Limb (tissue), 2 donors: ENCODE measurements around the gene ARMH3.
"Not testable (repeated sequence)": the region's sequence is repeated elsewhere in the genome, so short reads cannot be mapped to it uniquely, and the experiment has no call there.

Source experiments
- DNase-seq, 2 donors: peaks; one replicate each; pipeline ENCODE4 v3.0.0-alpha.2; 2016; ENCODE audit errors: extremely low spot score in 2 of 2

ARMH3 gene

GRCh38 chr10:101986624-101986971 lies 69.4 kb downstream of the ARMH3 start:
- no peak for DNase-seq

DNA sequence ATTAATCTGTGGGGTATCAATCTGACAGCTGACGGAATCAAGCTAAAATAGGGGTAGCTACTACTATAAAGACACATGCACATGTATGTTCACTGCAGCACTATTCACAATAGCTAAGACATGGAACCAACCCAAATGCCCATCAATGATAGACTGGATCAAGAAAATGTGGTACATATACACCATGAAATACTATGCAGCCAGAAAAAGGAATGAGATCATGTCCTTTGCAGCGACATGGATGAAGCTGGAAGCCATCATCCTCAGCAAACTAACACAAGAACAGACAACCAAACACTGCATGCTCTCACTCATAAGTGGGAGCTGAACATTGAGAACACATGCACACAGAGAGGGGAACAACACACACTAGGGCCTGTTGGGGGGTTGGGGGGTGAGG lies 75.3 kb downstream of the ARMH3 start:
- DNase-seq = not testable (repeated sequence)

- no peak for DNase-seq
Measured at GRCh38 chr10:101974091-101974971, 81.6 kb downstream of the ARMH3 start.

DNA sequence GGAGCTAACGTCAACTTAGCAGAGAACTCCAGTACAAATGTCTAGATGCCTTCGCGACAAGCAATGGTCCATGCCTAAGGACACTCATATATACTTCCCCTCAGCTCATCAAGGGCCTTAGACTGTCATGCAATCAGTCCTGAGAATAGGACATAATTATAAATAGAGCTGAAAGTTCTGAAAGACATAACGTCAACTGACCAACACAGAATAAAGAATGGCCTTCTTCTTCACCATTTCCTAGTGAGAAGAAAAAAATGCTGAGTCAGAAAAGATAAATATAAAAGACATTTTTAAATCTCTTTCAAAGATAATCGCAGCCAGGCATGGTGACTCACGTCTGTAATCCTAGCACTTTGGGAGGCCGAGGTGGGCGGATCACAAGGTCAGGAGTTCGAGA lies 83.2 kb downstream of the ARMH3 start:
- no peak for DNase-seq

DNA sequence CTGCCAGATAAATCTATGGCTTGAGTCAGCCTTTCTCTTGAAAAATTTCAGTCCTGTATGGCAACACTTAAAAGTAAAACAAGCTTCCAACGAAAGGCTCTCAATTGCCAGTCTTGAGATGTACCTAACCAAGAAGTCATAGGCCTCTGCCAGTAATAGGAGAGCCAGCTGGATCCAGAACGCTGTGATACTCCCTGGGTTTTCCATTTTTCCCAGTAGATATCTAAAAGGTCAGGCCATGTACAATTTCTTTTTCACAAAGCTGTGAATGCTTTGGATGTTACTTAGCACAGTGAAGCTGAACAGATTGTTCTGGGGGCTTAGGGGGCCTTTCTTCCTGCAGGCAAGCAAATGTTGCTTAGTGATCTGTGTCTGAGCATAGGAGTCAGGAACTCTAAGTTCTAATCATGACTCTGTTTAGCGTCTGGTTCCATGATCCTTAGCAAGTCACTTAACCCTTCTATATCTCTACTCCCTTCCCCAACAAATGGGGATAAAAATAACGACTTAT lies 86.5 kb downstream of the ARMH3 start:
- DNase-seq = no peak

GRCh38 chr10:101968940-101969321 lies 87.0 kb downstream of the ARMH3 start:
- DNase-seq = no peak

GRCh38 chr10:101968286-101968939 lies 87.6 kb downstream of the ARMH3 start:
- DNase-seq = no peak

DNA sequence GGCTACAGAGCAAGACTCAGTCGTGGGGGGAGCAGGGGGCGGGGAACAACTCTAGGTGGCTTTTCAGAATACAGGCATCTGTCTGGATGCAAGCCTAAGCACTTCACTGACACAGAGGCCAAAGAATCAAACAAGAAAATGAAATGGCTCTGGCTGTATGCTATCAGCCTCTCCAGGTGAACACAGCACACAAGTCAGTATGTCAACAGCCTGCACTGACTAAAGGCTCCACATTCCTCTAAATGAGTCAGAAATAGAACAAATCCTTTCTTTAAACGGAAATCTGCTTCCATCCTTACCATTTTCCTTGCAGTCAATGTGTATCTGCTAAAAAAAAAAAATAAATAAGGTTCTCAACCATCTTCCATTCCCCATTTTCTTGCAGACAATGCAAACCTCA lies 88.3 kb downstream of the ARMH3 start:
- no peak for DNase-seq

DNA sequence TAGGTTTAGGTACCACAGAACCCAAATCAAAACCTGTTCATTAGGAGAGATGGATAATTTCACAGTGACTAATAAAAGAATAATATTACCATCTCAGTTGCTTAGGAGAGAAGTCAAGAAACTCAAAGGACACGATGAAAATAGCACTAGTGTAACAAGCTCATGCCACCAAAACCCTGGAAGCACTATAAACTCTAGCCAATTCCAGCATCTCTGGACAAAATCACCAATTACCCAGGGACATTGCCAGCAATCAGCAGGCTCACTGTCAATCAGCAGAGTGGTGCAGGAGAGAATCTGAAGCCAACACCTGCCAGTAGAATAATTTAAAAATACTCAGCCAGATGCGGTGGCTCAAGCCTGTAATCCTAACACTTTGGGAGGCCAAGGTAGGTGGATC lies 88.9 kb downstream of the ARMH3 start:
- no peak for DNase-seq

- no peak for DNase-seq
Measured at GRCh38 chr10:101965075-101965765, 90.8 kb downstream of the ARMH3 start.

GRCh38 chr10:101961591-101962498 lies 94.1 kb downstream of the ARMH3 start:
- no peak for DNase-seq

GRCh38 chr10:101960879-101961395 lies 95.0 kb downstream of the ARMH3 start:
- DNase-seq = no peak

GRCh38 chr10:101959346-101959916 lies 96.5 kb downstream of the ARMH3 start:
- DNase-seq = no peak

GRCh38 chr10:101958691-101959090 lies 97.3 kb downstream of the ARMH3 start:
- no peak for DNase-seq

- no peak for DNase-seq
Measured at GRCh38 chr10:101956898-101957297, 99.1 kb downstream of the ARMH3 start.

- no peak for DNase-seq
Measured at GRCh38 chr10:101956117-101956516, 99.9 kb downstream of the ARMH3 start.

GRCh38 chr10:101952191-101952590 lies 103.8 kb downstream of the ARMH3 start:
- no peak for DNase-seq

- no peak for DNase-seq
Measured at GRCh38 chr10:101950213-101950612, 105.8 kb downstream of the ARMH3 start.

GRCh38 chr10:101941871-101942270 lies 114.1 kb downstream of the ARMH3 start:
- no peak for DNase-seq

DNA sequence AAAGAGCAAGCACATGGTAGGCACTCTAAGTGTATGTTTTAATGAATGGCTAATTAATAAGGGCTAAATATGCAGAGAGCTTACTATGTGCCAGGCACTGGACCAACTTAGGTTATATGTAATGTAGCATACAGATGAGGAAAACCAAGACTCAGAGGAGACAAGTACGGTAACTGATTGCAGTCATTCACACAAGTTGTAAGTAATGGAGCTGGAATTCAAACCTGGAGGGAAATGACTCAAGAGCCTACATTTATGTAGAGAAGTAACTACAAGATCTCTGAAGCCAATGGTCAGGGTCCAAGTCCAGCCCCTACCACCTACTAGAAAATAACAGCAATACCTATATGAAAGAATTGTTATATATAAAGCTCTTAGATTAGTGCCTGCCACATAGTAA lies 115.1 kb downstream of the ARMH3 start:
- no peak for DNase-seq

DNA sequence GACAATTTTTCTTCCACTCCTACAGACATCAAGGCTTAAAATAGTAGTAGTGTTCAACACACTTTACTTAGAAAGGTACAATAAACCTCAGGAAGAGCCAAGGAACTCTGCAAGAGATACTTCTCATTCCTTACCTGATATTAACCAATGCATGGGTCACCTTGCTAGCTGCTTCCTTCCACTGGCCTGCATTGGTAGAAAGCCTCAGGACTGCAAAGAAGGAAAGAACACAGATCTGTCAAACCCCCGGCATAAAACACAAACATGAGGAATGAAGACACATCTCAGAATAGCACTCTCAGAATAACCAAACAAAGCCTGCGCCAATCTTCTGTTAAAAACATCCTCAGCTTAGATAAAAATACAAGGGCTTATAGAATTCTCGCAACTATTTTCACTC lies 116.2 kb downstream of the ARMH3 start:
- DNase-seq = no peak
